Heart left ventricle (tissue), 13 donors: ENCODE measurements around the gene TRMT2B.

Experiments used
- CTCF ChIP-seq, 12 donors: fragments of 200-600 bp; sonication (generic) in 4 of 12; IDR thresholded peaks; one replicate each; pipeline versions ENCODE4 v1.5.0 to v1.8.0; 2018 to 2022; ENCODE audit warnings: antibody characterized with exemption in 12 of 12, mild to moderate bottlenecking in 5 of 12
- POLR2A ChIP-seq, 2 donors: fragments of 450-650 bp; IDR thresholded peaks; one replicate each; pipeline ENCODE4 v1.6.1; 2017; ENCODE audit warnings: antibody characterized with exemption in 2 of 2, mild to moderate bottlenecking in 2 of 2, moderate library complexity in 2 of 2
- donor health status: ischemic (EF 13 %, LVEDD 7.1; RV severe dilation, severe dysfunction).
- donor health status: DM: no; HTN: yes; CAD: no.
- donor health status: DM: no; HTN: no; CAD: no.
- donor health status: ischemic (EF 25% LVEDD 6.9; RV normal size, moderate dysfunction).
- donor health status: ischemic (EF 25% LVEDD 5.7; RV mildly dilated, moderate dysfunction).
- donor health status: ischemic (EF 35%, LVEDD 5.7; RV mildly dilated, moderate dysfunction).
- donor health status: nonischemic (EF 11% LVEDD 7.7; RV severe dilation, severe dysfunction).
- donor health status: DM: yes; HTN: yes; CAD: no.
- donor health status: PGD.
- donor health status: ischemic (EF 29% LVEDD 5.4; RV normal size, mild dysfunction).
- donor health status: nonischemic (EF 23%, LVEDD 6.1; RV moderate dilation, normal function).

GRCh38 chrX:100980608-100981497, 71.1 kb downstream of the TRMT2B start:
- TF ChIP-seq CTCF (IDR thresholded peaks at IDR 0.05) (no peak), POLR2A (IDR thresholded peaks at IDR 0.05) (no peak)
